K562 (cell line): ENCODE measurements around the gene ANKLE2. TPM values are rescaled to one million over a fixed set of nuclear protein-coding genes. Genes with fewer than 3 reads are reported as not detected.
A peak's percentile ranks its signal among the peaks of the same experiment; 100 is the strongest.

Experiments used
- BMI1 ChIP-seq: fragments of 150-350 bp; IDR thresholded peaks from 2 replicates; pipeline ENCODE4 v1.6.1; 2014; ENCODE audit warnings: low read length
- BRCA1 ChIP-seq, 2 experiments: fragments of 450-650 bp in 1 of 2; sonication (generic) in 1 of 2; formaldehyde crosslinking in 1 of 2; IDR thresholded peaks; 2 replicates each; pipeline versions ENCODE4 v1.5.0 to v1.6.1; 2017 to 2020; ENCODE audit warnings: mild to moderate bottlenecking in 1 of 2, missing genetic modification reagents in 1 of 2
- KAT7 ChIP-seq: sonication (generic); formaldehyde crosslinking; IDR thresholded peaks from 2 replicates; pipeline ENCODE4 v1.8.0; 2022; ENCODE audit warnings: missing genetic modification reagents, mild to moderate bottlenecking, borderline replicate concordance
- KLF1 ChIP-seq: fragments of 450-650 bp; IDR thresholded peaks from 2 replicates; pipeline ENCODE4 v1.6.1; 2016; ENCODE audit warnings: missing genetic modification characterization, missing compliant biosample characterization
- NEUROD1 ChIP-seq: fragments of 150-350 bp; IDR thresholded peaks from 2 replicates; pipeline ENCODE4 v1.6.1; 2014; ENCODE audit warnings: borderline replicate concordance, low read length, low read depth; ENCODE audit not compliant: partially characterized antibody
- NR2C2 ChIP-seq, 2 experiments: fragments of 200-800 bp in 1 of 2; sonication (Bioruptor generic) in 1 of 2; sonication (generic) in 1 of 2; formaldehyde crosslinking in 1 of 2; IDR thresholded peaks; 2 replicates each; pipeline versions ENCODE4 v1.6.1 to v1.8.0; 2016 to 2022; ENCODE audit warnings: mild to moderate bottlenecking in 1 of 2, missing compliant biosample characterization in 1 of 2, missing genetic modification characterization in 1 of 2, missing genetic modification reagents in 1 of 2
- NR2F6 ChIP-seq: fragments of 450-650 bp; formaldehyde crosslinking; IDR thresholded peaks from 2 replicates; pipeline ENCODE4 v1.4.0; 2020; ENCODE audit warnings: mild to moderate bottlenecking
- PTBP1 ChIP-seq: fragments of 200-400 bp; formaldehyde crosslinking; IDR thresholded peaks from 2 replicates; pipeline ENCODE4 v1.6.1; 2017; ENCODE audit warnings: low read depth, low read length
- RREB1 ChIP-seq: fragments of 250-450 bp; sonication (Bioruptor Pico); IDR thresholded peaks from 2 replicates; pipeline ENCODE4 v1.4.0; 2020
- SNRNP70 ChIP-seq: fragments of 200-400 bp; formaldehyde crosslinking; optimal IDR thresholded peaks from 2 replicates; pipeline ENCODE3; 2017; ENCODE audit warnings: low read depth, low read length
- THRB ChIP-seq: fragments of 450-650 bp; formaldehyde crosslinking; conservative IDR thresholded peaks from 2 replicates; pipeline ENCODE4 v1.4.0; 2022; ENCODE audit warnings: mild to moderate bottlenecking, missing genetic modification characterization
- YY1 ChIP-seq, 3 experiments: IDR thresholded peaks; 2 replicates each; pipeline ENCODE4 v1.6.1; 2011; ENCODE audit warnings: low read length in 2 of 3, mild to moderate bottlenecking in 2 of 3, moderate library complexity in 2 of 3, borderline replicate concordance in 1 of 3, control low read depth in 1 of 3, low read depth in 1 of 3; ENCODE audit not compliant: insufficient read depth in 3 of 3, insufficient replicate concordance in 2 of 3, control insufficient read depth in 1 of 3, insufficient read length in 1 of 3; ENCODE audit errors: extremely low read depth in 1 of 3
- ZFX ChIP-seq: sonication (generic); formaldehyde crosslinking; IDR thresholded peaks from 2 replicates; pipeline ENCODE4 v1.8.0; 2022; ENCODE audit warnings: mild to moderate bottlenecking, missing genetic modification reagents, moderate library complexity
- ZNF282 ChIP-seq: sonication (generic); formaldehyde crosslinking; IDR thresholded peaks from 2 replicates; pipeline ENCODE4 v1.8.1; 2023; ENCODE audit warnings: missing genetic modification reagents
- ZNF518B ChIP-seq: fragments of 250-450 bp; sonication (Bioruptor Pico); IDR thresholded peaks from 2 replicates; pipeline ENCODE4 v1.5.0; 2021; ENCODE audit warnings: mild to moderate bottlenecking, moderate library complexity
- ZNF583 ChIP-seq: fragments of 250-450 bp; sonication (Bioruptor Pico); IDR thresholded peaks from 2 replicates; pipeline ENCODE4 v1.4.0; 2020
- polyA plus RNA-seq, 8 experiments: library from polyadenylated mRNA; depleted of rRNA in 4 of 8; stranded (reverse) in 5 of 8; unstranded in 3 of 8; fragments of >200 nt; fragmentation: Nextera tagmentation in 2 of 8; fragmentation: Illumina TruSeq in 1 of 8; extraction: Ambion mirVana in 2 of 8; extraction: Trizol in 1 of 8; gene quantifications; 2 replicates each; pipeline versions ENCODE4 v1.2.1 to v1.2.3, GENCODE V29; 2011 to 2014; ENCODE audit warnings: inconsistent platforms in 1 of 8, missing spikeins in 1 of 8
- total RNA-seq, 7 experiments: library from RNA; depleted of rRNA in 6 of 7; stranded (reverse); fragments of >200 nt in 6 of 7; fragmentation: Illumina TruSeq in 2 of 7; extraction: Trizol in 2 of 7; gene quantifications; 2 replicates each; pipeline versions ENCODE4 v1.2.1 to v1.2.3, GENCODE V29; 2011 to 2021; ENCODE audit warnings: low replicate concordance in 1 of 7

ANKLE2 gene
- total and polyA plus RNA-seq, 9 of the 15 experiments (the other 6 are each of a cell fraction or from before 2014, with no cell fraction given) = 3.2 to 57.7 (median 45.6) TPM

- TF ChIP-seq THRB (CRISPR knock-in tag) (no peak), RREB1 (CRISPR knock-in tag) (no peak), SNRNP70 (no peak), YY1 (IDR thresholded peaks at IDR 0.05; ENCODE audit: borderline replicate concordance in 1 of 3, control insufficient read depth in 1 of 3, extremely low read depth in 1 of 3, insufficient read depth in 3 of 3, insufficient read length in 1 of 3, insufficient replicate concordance in 2 of 3, low read depth in 1 of 3, low read length in 2 of 3) (peak; percentile 31 to 84 (median 80)), NEUROD1 (peak; percentile 38), KAT7 (no peak), NR2C2 (CRISPR knock-in tag; IDR thresholded peaks at IDR 0.05) (no peak), NR2C2 (tag; IDR thresholded peaks at IDR 0.05) (peak; percentile 65; the same call in 1 of the 2 replicates), ZFX (CRISPR knock-in tag) (peak; percentile 43), BMI1 (no peak), KLF1 (tag) (peak; percentile 89), NR2F6 (CRISPR knock-in tag) (0 out of 2 replicates have a peak, but pooled peaks have one; percentile 52), BRCA1 (IDR thresholded peaks at IDR 0.05) (no peak), BRCA1 (CRISPR knock-in tag; IDR thresholded peaks at IDR 0.05) (no peak), PTBP1 (no peak), ZNF583 (no peak), ZNF518B (CRISPR knock-in tag) (no peak), ZNF282 (CRISPR knock-in tag) (peak; percentile 84; the same call in 1 of the 2 replicates)
Observed at GRCh38 chr12:132710405-132711079, 51.1 kb downstream of the ANKLE2 start, which contains the start of gene PGAM5 (continued).
